Activated CD8-positive, alpha-beta T cell treated with anti-CD3 and anti-CD28 coated beads for 36 hours (primary cell): ENCODE measurements around the gene KCNJ6. TPM values are rescaled to one million over a fixed set of nuclear protein-coding genes. Genes with fewer than 3 reads are reported as not detected.

Source experiments
- ATAC-seq: fragments of 200-7000 bp; cut with Tn5 transposase; one replicate; pipeline ENCODE4 v1.10.0; 2021; ENCODE audit warnings: mild to moderate bottlenecking, moderate library complexity
- CTCF ChIA-PET: fragments of 350-600 bp; sonication (Branson Sonifier 250); formaldehyde crosslinking; loops from one replicate; lab custom pipeline; 2021; ENCODE audit warnings: antibody characterized with exemption; lab: Charles Lee
- POLR2A ChIA-PET: fragments of 350-600 bp; sonication (Branson Sonifier 250); formaldehyde crosslinking; loops from one replicate; lab custom pipeline; 2021; ENCODE audit warnings: antibody characterized with exemption; lab: Charles Lee
- DNase-seq: peaks from one replicate; pipeline ENCODE4 v3.0.0-alpha.2; 2020
- H3K27ac Mint-ChIP-seq: one replicate; pipeline ENCODE4 v1.8.0; 2021; ENCODE audit warnings: mild to moderate bottlenecking, mixed read lengths
- H3K27me3 Mint-ChIP-seq: one replicate; pipeline ENCODE4 v1.8.0; 2021; ENCODE audit warnings: mixed read lengths
- H3K36me3 Mint-ChIP-seq: one replicate; pipeline ENCODE4 v1.8.0; 2021; ENCODE audit warnings: low read depth, mixed read lengths
- H3K4me1 Mint-ChIP-seq: one replicate; pipeline ENCODE4 v1.8.0; 2021; ENCODE audit warnings: low read depth, mixed read lengths
- H3K4me3 Mint-ChIP-seq: one replicate; pipeline ENCODE4 v1.8.0; 2021; ENCODE audit warnings: mild to moderate bottlenecking, moderate library complexity, mixed read lengths
- H3K9me3 Mint-ChIP-seq: one replicate; pipeline ENCODE4 v1.8.0; 2021; ENCODE audit warnings: mixed read lengths
- CTCF ChIP-seq: fragments of 200-600 bp; IDR thresholded peaks from one replicate; pipeline ENCODE4 v1.8.0; 2022; ENCODE audit warnings: antibody characterized with exemption, mild to moderate bottlenecking
- intact Hi-C: fragments of 100-400 bp; cut with micrococcal nuclease; formaldehyde crosslinking; loops from one replicate; pipeline ENCODE4 v1.10.0; 2022
- total RNA-seq, 2 experiments: library from RNA; stranded (reverse); gene quantifications; one replicate each; pipeline ENCODE4 v1.2.3, GENCODE V29; 2021

KCNJ6 gene
- total RNA-seq, 2 experiments from 2014 or later: not detected

- intact Hi-C loops: no loop called here
- Mint-ChIP-seq H3K36me3 (no peaks in the 10 kb centered on the region), H3K4me1 (no peaks in the 10 kb centered on the region), H3K27me3 (peaks cover 12% of the 10 kb centered on the region), H3K27ac (no peak overlapping the region), H3K4me3 (no peak overlapping the region), H3K9me3 (no peaks in the 10 kb centered on the region)
- POLR2A ChIA-PET: no interaction called here
- ATAC-seq (no peak), DNase-seq (no peak)
- CTCF ChIA-PET: no interaction called here
- TF ChIP-seq CTCF: no peak
Measured at GRCh38 chr21:37845535-37845934, 70.7 kb downstream of the KCNJ6 start.

- ATAC-seq: no peak
- no peak for TF ChIP-seq CTCF
- CTCF ChIA-PET: no interaction called here
Measured at GRCh38 chr21:37843191-37843590, 73.1 kb downstream of the KCNJ6 start.

DNA sequence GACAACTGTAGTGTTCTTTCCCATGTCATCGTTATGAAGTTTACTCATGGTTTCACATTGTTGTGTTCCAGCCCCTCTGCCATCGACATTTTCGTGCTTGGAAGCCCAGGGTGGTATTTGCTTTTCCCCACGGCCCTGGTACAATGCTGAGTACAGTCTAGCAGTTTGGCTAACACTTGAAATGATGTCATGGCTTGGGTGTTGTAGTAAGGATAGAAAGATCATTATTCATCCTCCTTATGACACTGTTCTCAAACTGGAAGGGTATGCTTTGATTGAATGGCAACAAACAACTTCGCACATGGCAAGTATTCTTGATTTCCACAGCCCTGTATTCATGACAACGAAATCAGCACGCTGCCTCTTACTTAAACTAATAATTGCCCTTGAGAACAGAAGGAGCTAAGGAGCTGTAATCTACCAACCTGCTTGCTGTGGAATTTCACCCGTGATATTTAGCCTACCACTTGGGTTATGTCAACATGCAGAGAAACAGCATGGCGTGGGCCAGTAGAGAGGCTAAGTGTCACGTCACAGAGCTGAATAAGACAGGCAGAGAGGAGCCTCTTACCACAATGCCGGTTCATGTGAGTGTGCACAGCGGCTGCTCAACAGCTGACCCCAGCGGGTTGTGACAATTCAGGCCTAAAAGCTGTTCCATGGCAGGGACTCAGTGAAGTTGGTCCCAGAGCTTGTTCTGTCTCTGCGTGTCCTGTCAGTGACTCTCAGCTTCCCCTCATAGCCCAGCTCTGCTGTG, 73.9 kb downstream of the KCNJ6 start:
- Mint-ChIP-seq H3K4me1 (no peaks in the 10 kb centered on the region), H3K27me3 (peaks cover 4% of the 10 kb centered on the region), H3K9me3 (no peaks in the 10 kb centered on the region), H3K36me3 (no peaks in the 10 kb centered on the region), H3K27ac (no peak overlapping the region), H3K4me3 (no peak overlapping the region)
- no peak for DNase-seq
- intact Hi-C loops: no loop called here
- TF ChIP-seq CTCF: no peak
- ChIA-PET CTCF (no interaction called here), POLR2A (no interaction called here)
- ATAC-seq: no peak

More at GRCh38 chr21:37843191-37843590, 73.1 kb downstream of the KCNJ6 start:
- no peak overlapping the region for H3K4me3 Mint-ChIP-seq
- H3K9me3 Mint-ChIP-seq: no peaks in the 10 kb centered on the region
- H3K36me3 Mint-ChIP-seq: no peaks in the 10 kb centered on the region
- H3K27me3 Mint-ChIP-seq: peaks cover 6% of the 10 kb centered on the region
- POLR2A ChIA-PET: no interaction called here
- H3K27ac Mint-ChIP-seq: no peak overlapping the region
- no peaks in the 10 kb centered on the region for H3K4me1 Mint-ChIP-seq
- intact Hi-C loops: no loop called here
- DNase-seq: no peak

DNA sequence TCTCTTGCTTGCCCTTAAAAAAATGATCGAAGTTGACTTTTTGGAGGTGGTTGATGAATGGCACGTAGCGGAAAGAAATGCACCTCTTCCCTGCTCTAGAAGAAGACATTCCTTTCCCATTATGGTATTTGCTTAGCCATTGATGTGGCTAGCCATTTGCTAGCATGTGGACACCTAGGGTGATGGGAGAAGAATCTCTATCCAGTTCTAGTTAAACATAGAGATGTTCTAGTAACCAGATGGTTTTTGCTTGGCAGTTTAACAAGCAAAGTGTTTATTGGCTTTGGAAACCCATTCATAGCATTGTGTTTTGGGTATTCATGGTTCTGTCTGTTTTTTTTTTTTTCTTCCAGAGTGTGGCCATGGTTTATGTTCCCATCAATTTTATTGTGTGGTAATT, 78.9 kb downstream of the KCNJ6 start:
- no peak for DNase-seq
- no peaks in the 10 kb centered on the region for H3K9me3 Mint-ChIP-seq
- POLR2A ChIA-PET: no interaction called here
- intact Hi-C loops: no loop called here
- CTCF ChIA-PET: no interaction called here
- H3K27ac Mint-ChIP-seq: no peak overlapping the region
- peaks cover 4% of the 10 kb centered on the region for H3K27me3 Mint-ChIP-seq
- no peak for ATAC-seq
- H3K4me3 Mint-ChIP-seq: no peak overlapping the region
- H3K4me1 Mint-ChIP-seq: no peaks in the 10 kb centered on the region
- TF ChIP-seq CTCF: no peak
- no peaks in the 10 kb centered on the region for H3K36me3 Mint-ChIP-seq

GRCh38 chr21:37835481-37835880, 80.8 kb downstream of the KCNJ6 start:
- POLR2A ChIA-PET: no interaction called here
- CTCF ChIA-PET: no interaction called here
- no peak for ATAC-seq

More at GRCh38 chr21:37835481-37835880, 80.8 kb downstream of the KCNJ6 start:
- no peaks in the 10 kb centered on the region for H3K9me3 Mint-ChIP-seq
- no peak for TF ChIP-seq CTCF
- no peaks in the 10 kb centered on the region for H3K36me3 Mint-ChIP-seq
- H3K4me3 Mint-ChIP-seq: no peak overlapping the region
- DNase-seq: no peak
- no peaks in the 10 kb centered on the region for H3K4me1 Mint-ChIP-seq
- intact Hi-C loops: no loop called here
- H3K27ac Mint-ChIP-seq: no peak overlapping the region
- H3K27me3 Mint-ChIP-seq: peaks cover 4% of the 10 kb centered on the region
